GM04503 (cell line): ENCODE data around the gene UGT2B17.
"Not testable (repeated sequence)": the region's sequence is repeated elsewhere in the genome, so short reads cannot be mapped to it uniquely, and the experiment has no call there.

ENCODE experiments used
- DNase-seq: peaks from one replicate; pipeline ENCODE4 v3.0.0-alpha.2; 2012; ENCODE audit warnings: low read depth

UGT2B17 gene

GRCh38 chr4:68569036-68569435 is 7.1 kb downstream of the UGT2B17 start:
- DNase-seq, result not testable (repeated sequence)

- DNase-seq, result not testable (repeated sequence)
These were observed 7.6 kb downstream of the UGT2B17 start for GRCh38 chr4:68568535-68568934.

- DNase-seq, result not testable (repeated sequence)
These were observed 9.8 kb downstream of the UGT2B17 start for GRCh38 chr4:68566364-68566763.

- DNase-seq, result not testable (repeated sequence)
These were observed 11.0 kb downstream of the UGT2B17 start for GRCh38 chr4:68565082-68565481.

GRCh38 chr4:68560364-68561070 is 15.6 kb downstream of the UGT2B17 start:
- DNase-seq, result not testable (repeated sequence)

- DNase-seq, result not testable (repeated sequence)
These were observed 22.3 kb downstream of the UGT2B17 start for GRCh38 chr4:68553830-68554229.

- DNase-seq, result not testable (repeated sequence)
These were observed 23.0 kb downstream of the UGT2B17 start for GRCh38 chr4:68552818-68553811.

- not testable (repeated sequence) for DNase-seq
These were observed 33.4 kb downstream of the UGT2B17 start for GRCh38 chr4:68542742-68543141.

GRCh38 chr4:68536375-68536774 is 39.7 kb downstream of the UGT2B17 start:
- DNase-seq, result no peak

- no peak for DNase-seq
These were observed 40.1 kb downstream of the UGT2B17 start for GRCh38 chr4:68535974-68536373.

- not testable (repeated sequence) for DNase-seq
These were observed 53.9 kb downstream of the UGT2B17 start for GRCh38 chr4:68522232-68522631.

- no peak for DNase-seq
These were observed 55.1 kb downstream of the UGT2B17 start for GRCh38 chr4:68520985-68521384.

- no peak for DNase-seq
These were observed 57.2 kb downstream of the UGT2B17 start for GRCh38 chr4:68518889-68519288.

GRCh38 chr4:68505452-68505851 is 70.7 kb downstream of the UGT2B17 start:
- not testable (repeated sequence) for DNase-seq

- DNase-seq, result not testable (repeated sequence)
These were observed 71.3 kb downstream of the UGT2B17 start for GRCh38 chr4:68504836-68505235.

GRCh38 chr4:68503462-68503861 is 72.7 kb downstream of the UGT2B17 start:
- DNase-seq, result not testable (repeated sequence)

GRCh38 chr4:68499021-68499420 is 77.1 kb downstream of the UGT2B17 start:
- no peak for DNase-seq

GRCh38 chr4:68498413-68499007 is 77.6 kb downstream of the UGT2B17 start:
- no peak for DNase-seq

- no peak for DNase-seq
These were observed 81.4 kb downstream of the UGT2B17 start for GRCh38 chr4:68494688-68495087.

GRCh38 chr4:68490826-68491457 is 85.2 kb downstream of the UGT2B17 start:
- no peak for DNase-seq

- no peak for DNase-seq
These were observed 86.8 kb downstream of the UGT2B17 start for GRCh38 chr4:68489338-68489737.
